ENCODE data around the gene TSPAN19. TPM values are rescaled to one million over a fixed set of nuclear protein-coding genes. Genes with fewer than 3 reads are reported as not detected.

Gene TSPAN19
- total and polyA plus RNA-seq, 2 donors (not counting 3 experiments of a cell fraction or from before 2014, with no cell fraction given) = not detected

DNA sequence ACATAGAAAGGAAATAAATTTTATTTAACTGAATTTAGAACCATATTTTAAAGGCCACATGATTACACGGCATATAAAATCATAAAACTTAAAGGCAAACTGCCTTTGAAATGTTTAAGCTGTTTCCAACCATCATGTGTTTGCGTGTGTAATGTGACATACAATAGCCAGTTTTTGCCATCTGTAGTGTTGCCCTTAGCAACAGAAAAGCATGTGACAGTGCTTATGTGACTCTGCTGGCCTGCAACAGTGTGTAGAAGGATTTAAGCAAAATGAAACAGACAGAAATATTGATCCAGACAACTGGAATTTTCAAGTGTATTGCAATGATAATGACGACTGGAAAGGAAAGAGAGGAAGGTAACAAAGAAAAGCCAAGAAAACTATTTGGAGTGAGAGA is 49.5 kb downstream of the TSPAN19 start:
- no peak overlapping the region for H3K9ac ChIP-seq (replicated peaks; ENCODE audit: extremely low read depth, insufficient read depth, low read length)
- no peaks in the 10 kb centered on the region for H3K9me1 ChIP-seq (replicated peaks; ENCODE audit: control insufficient read depth, extremely low read depth, insufficient read depth, low read length)
- H3K4me3 ChIP-seq (replicated peaks in 1 of 3; ENCODE audit: insufficient read depth in 1 of 3, low read depth in 1 of 3, low read length in 3 of 3) = no peak overlapping the region
- no peak for FAIRE-seq
- no peaks in the 10 kb centered on the region for H3K4me1 ChIP-seq (ENCODE audit: control insufficient read depth, extremely low read depth, insufficient read depth, low read length)
- H2AFZ ChIP-seq (ENCODE audit: low read depth, low read length) = no peak overlapping the region
- H3K9me3 ChIP-seq (replicated peaks; ENCODE audit: control insufficient read depth, insufficient read depth, low read length) = no peaks in the 10 kb centered on the region
- H3K4me2 ChIP-seq (ENCODE audit: insufficient read depth, low read length) = no peak overlapping the region
- TF ChIP-seq GATA2 (IDR thresholded peaks at IDR 0.05; ENCODE audit: insufficient read depth, insufficient read length, low read depth, low read length) = no peak
- TF ChIP-seq MYC (IDR thresholded peaks at IDR 0.05; ENCODE audit: low read depth, low read length) = no peak
- no peak for TF ChIP-seq FOS (IDR thresholded peaks at IDR 0.05; ENCODE audit: borderline replicate concordance, insufficient read depth, low read length)
- no peak for TF ChIP-seq JUN (IDR thresholded peaks at IDR 0.05; ENCODE audit: borderline replicate concordance, insufficient read depth, insufficient read length, low read depth)
- TF ChIP-seq, protein P1, sequence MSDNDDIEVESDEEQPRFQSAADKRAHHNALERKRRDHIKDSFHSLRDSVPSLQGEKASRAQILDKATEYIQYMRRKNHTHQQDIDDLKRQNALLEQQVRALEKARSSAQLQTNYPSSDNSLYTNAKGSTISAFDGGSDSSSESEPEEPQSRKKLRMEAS (IDR thresholded peaks at IDR 0.05; ENCODE audit: insufficient read depth, insufficient read length) = no peak
- TF ChIP-seq, protein P2, sequence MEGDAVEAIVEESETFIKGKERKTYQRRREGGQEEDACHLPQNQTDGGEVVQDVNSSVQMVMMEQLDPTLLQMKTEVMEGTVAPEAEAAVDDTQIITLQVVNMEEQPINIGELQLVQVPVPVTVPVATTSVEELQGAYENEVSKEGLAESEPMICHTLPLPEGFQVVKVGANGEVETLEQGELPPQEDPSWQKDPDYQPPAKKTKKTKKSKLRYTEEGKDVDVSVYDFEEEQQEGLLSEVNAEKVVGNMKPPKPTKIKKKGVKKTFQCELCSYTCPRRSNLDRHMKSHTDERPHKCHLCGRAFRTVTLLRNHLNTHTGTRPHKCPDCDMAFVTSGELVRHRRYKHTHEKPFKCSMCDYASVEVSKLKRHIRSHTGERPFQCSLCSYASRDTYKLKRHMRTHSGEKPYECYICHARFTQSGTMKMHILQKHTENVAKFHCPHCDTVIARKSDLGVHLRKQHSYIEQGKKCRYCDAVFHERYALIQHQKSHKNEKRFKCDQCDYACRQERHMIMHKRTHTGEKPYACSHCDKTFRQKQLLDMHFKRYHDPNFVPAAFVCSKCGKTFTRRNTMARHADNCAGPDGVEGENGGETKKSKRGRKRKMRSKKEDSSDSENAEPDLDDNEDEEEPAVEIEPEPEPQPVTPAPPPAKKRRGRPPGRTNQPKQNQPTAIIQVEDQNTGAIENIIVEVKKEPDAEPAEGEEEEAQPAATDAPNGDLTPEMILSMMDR (IDR thresholded peaks at IDR 0.05; ENCODE audit: extremely low read depth in 1 of 2, insufficient read depth in 1 of 2, low read depth in 1 of 2, low read length in 2 of 2) = no peak
- TF ChIP-seq POLR2A (IDR thresholded peaks at IDR 0.05; ENCODE audit: low read depth, low read length) = no peak
- TF ChIP-seq EZH2 (IDR thresholded peaks at IDR 0.05; ENCODE audit: borderline replicate concordance, low read depth, low read length, severe bottlenecking) = no peak
- no peak for TF ChIP-seq POLR2AphosphoS5 (IDR thresholded peaks at IDR 0.05; ENCODE audit: insufficient read depth, low read depth, low read length)
- CTCF ChIA-PET = interaction anchor here (2.0 kb wide), 1 partner anchor 43 kb away, joined by 6 read pairs; no protein-coding TSS in a partner anchor
- no peak for DNase-seq (ENCODE audit: low read depth, low spot score)
- POLR2A ChIA-PET = no interaction called here
- intact Hi-C loops (cut with micrococcal nuclease) = no loop called here
- H3K27me3 ChIP-seq (ENCODE audit: control insufficient read depth in 2 of 2, insufficient read depth in 2 of 2, low read length in 2 of 2) = peaks cover 0 to 3% of the 10 kb centered on the region in 2 experiments
- dilution Hi-C loops (cut with MboI; ENCODE audit: extremely low pct_ligation_motif_present, low sequenced_read_pairs) = no loop called here
- no peaks in the 10 kb centered on the region for H3K79me2 ChIP-seq (ENCODE audit: control insufficient read depth, insufficient read depth, low read length)
- no TSS peak for BruUV-seq (replicated peaks)
- H3K36me3 ChIP-seq (ENCODE audit: control insufficient read depth in 2 of 2, extremely low read depth in 1 of 2, insufficient read depth in 2 of 2, low read length in 2 of 2) = no peaks in the 10 kb centered on the region
- no peak overlapping the region for H3K27ac ChIP-seq (ENCODE audit: insufficient read depth, low read depth, low read length)
- H4K20me1 ChIP-seq (replicated peaks; ENCODE audit: control insufficient read depth, extremely low read depth, insufficient read depth, low read length) = no peaks in the 10 kb centered on the region
